CD14-positive monocyte (primary cell): Measurements from ENCODE around the gene SUZ12. TPM values are rescaled to one million over a fixed set of nuclear protein-coding genes. Genes with fewer than 3 reads are reported as not detected.

Source experiments
- polyA plus RNA-seq, 3 donors: library from polyadenylated mRNA; depleted of rRNA in 1 of 3; unstranded in 2 of 3; stranded (reverse) in 1 of 3; fragments of 300-500 nt in 2 of 3; fragments of >200 nt in 1 of 3; fragmentation: Illumina TruSeq in 2 of 3; gene quantifications; 1 replicate in 2 of 3; 2 replicates in 1 of 3; pipeline ENCODE4 v1.2.3, GENCODE V29; 2012 to 2021
- small RNA-seq: library from RNA; depleted of rRNA; stranded (forward); fragments of <200 nt; gene quantifications from one replicate; pipeline ENCODE3, GENCODE V24; 2012; ENCODE audit warnings: low read depth; ENCODE audit not compliant: insufficient read length

SUZ12 gene
- polyA plus RNA-seq, 3 donors, result 6.3 to 9.9 (median 7.9) TPM

Small RNAs within 50 kb of the gene (small RNA-seq; reads per million reads assigned to genes)
- gene AC090616.4 (not detected), gene RNA5SP437 (not detected)

Other genes starting within 250 kb of the SUZ12 start
- 10 to 100 TPM; 11.7 to 40.0 (median 38.9) TPM for gene COPRS, start 77.8 kb upstream of the SUZ12 start, polyA plus RNA-seq
- 10 to 100 TPM; 21.6 to 50.5 (median 43.3) TPM for gene UTP6, start 35.3 kb upstream of the SUZ12 start, polyA plus RNA-seq
- gene LRRC37B, start 70.4 kb downstream of the SUZ12 start, polyA plus RNA-seq, result 10 to 100 TPM in 1 of 3 donors, 1 to 10 TPM in 2; 1.8 to 31.2 (median 2.1) TPM
- gene RHOT1, start 205.5 kb downstream of the SUZ12 start, polyA plus RNA-seq, result 10 to 100 TPM; 45.9 to 60.5 (median 51.9) TPM